Thyroid gland (tissue), 4 donors: Measurements from ENCODE around the gene MMAB.

Experiments
- CTCF ChIP-seq, 6 experiments: fragments of 200-600 bp in 3 of 6; fragments of 450-650 bp in 3 of 6; sonication (generic) in 3 of 6; IDR thresholded peaks; one replicate each; pipeline ENCODE4 v1.5.1; 2016 to 2019; ENCODE audit warnings: antibody characterized with exemption in 6 of 6, mild to moderate bottlenecking in 2 of 6, inconsistent platforms in 1 of 6, moderate library complexity in 1 of 6
- POLR2A ChIP-seq, 2 donors: fragments of 450-650 bp; IDR thresholded peaks; one replicate each; pipeline ENCODE4 v1.6.1; 2017; ENCODE audit warnings: antibody characterized with exemption in 2 of 2, mild to moderate bottlenecking in 2 of 2, moderate library complexity in 1 of 2

GRCh38 chr12:109535863-109536250, 37.4 kb downstream of the MMAB start:
- TF ChIP-seq CTCF (IDR thresholded peaks at IDR 0.05) = no peak
- TF ChIP-seq POLR2A (IDR thresholded peaks at IDR 0.05) = no peak
